Endodermal cell (in vitro differentiated cells): Measurements from ENCODE around the gene LILRB3. TPM values are rescaled to one million over a fixed set of nuclear protein-coding genes. Genes with fewer than 3 reads are reported as not detected.
A peak's percentile ranks its signal among the peaks of the same experiment; 100 is the strongest.

Source experiments
- DNase-seq: peaks from one replicate; pipeline ENCODE4 v3.0.0-alpha.2; 2017
- H3K27ac ChIP-seq: 2 replicates; pipeline ENCODE4 v1.5.1; 2013; ENCODE audit warnings: mild to moderate bottlenecking, low read depth, low read length, moderate library complexity
- H3K27me3 ChIP-seq: 2 replicates; pipeline ENCODE4 v1.6.1; 2013; ENCODE audit warnings: mild to moderate bottlenecking, low read length, moderate library complexity; ENCODE audit not compliant: insufficient read depth, control insufficient read depth, poor library complexity, severe bottlenecking
- H3K36me3 ChIP-seq: 2 replicates; pipeline ENCODE4 v1.7.0; 2013; ENCODE audit warnings: mild to moderate bottlenecking, low read length, moderate library complexity; ENCODE audit not compliant: control insufficient read depth, insufficient read depth
- H3K4me1 ChIP-seq: one replicate; pipeline ENCODE4 v1.7.0; 2013; ENCODE audit warnings: low read length; ENCODE audit not compliant: control insufficient read depth, insufficient read depth
- H3K4me3 ChIP-seq: 2 replicates; pipeline ENCODE4 v1.5.1; 2013; ENCODE audit warnings: mild to moderate bottlenecking, low read length, moderate library complexity
- H3K9ac ChIP-seq: 2 replicates; pipeline ENCODE4 v1.6.1; 2013; ENCODE audit warnings: mild to moderate bottlenecking, low read length, moderate library complexity; ENCODE audit not compliant: poor library complexity, severe bottlenecking; ENCODE audit errors: extremely low read depth
- H3K9me3 ChIP-seq: 2 replicates; pipeline ENCODE4 v1.6.1; 2013; ENCODE audit warnings: mild to moderate bottlenecking, low read length, moderate library complexity; ENCODE audit not compliant: control insufficient read depth
- H3K27ac Mint-ChIP-seq: 2 replicates; pipeline ENCODE4 v1.8.0; 2020; ENCODE audit warnings: mixed read lengths
- H3K27me3 Mint-ChIP-seq: 2 replicates; pipeline ENCODE4 v1.8.0; 2021; ENCODE audit warnings: mild to moderate bottlenecking, mixed read lengths; ENCODE audit not compliant: insufficient read depth
- H3K36me3 Mint-ChIP-seq: 2 replicates; pipeline ENCODE4 v1.8.0; 2020; ENCODE audit warnings: low read depth, mixed read lengths
- H3K4me1 Mint-ChIP-seq: 2 replicates; pipeline ENCODE4 v1.8.0; 2020; ENCODE audit warnings: mixed read lengths
- H3K4me3 Mint-ChIP-seq: 2 replicates; pipeline ENCODE4 v1.8.0; 2020; ENCODE audit warnings: mild to moderate bottlenecking, moderate library complexity, mixed read lengths
- H3K9me3 Mint-ChIP-seq: 2 replicates; pipeline ENCODE4 v1.8.0; 2020; ENCODE audit warnings: mild to moderate bottlenecking, mixed read lengths
- WGBS, 2 experiments: methylation state at CpG; one replicate each; pipeline versions ENCODE4 v1.1.5 to v1.1.7; 2013; ENCODE audit warnings: missing lambda C conversion rate in 2 of 2, mixed read lengths in 1 of 2; ENCODE audit not compliant: insufficient coverage in 1 of 2, insufficient read length in 1 of 2; 5-methylcytosine and 5-hydroxymethylcytosine counted together
- total RNA-seq, 2 donors: library from RNA; stranded (reverse); fragmentation: NEBNext Ultra II Directional in 1 of 2; extraction: Animal tissue kit (Norgen Biotek cat#: 25700) in 1 of 2; gene quantifications; 2 replicates in 1 of 2; 3 replicates in 1 of 2; pipeline ENCODE4 v1.2.1, GENCODE V29; 2021
- TF ChIP-seq, protein P1 (sequence below): fragments of 200-600 bp; sonication (generic); conservative IDR thresholded peaks from 2 replicates; pipeline ENCODE4 v1.5.0; 2021; ENCODE audit warnings: antibody characterized with exemption, mild to moderate bottlenecking

The LILRB3 gene
- total RNA-seq, 2 donors from 2014 or later, result not detected

DNA sequence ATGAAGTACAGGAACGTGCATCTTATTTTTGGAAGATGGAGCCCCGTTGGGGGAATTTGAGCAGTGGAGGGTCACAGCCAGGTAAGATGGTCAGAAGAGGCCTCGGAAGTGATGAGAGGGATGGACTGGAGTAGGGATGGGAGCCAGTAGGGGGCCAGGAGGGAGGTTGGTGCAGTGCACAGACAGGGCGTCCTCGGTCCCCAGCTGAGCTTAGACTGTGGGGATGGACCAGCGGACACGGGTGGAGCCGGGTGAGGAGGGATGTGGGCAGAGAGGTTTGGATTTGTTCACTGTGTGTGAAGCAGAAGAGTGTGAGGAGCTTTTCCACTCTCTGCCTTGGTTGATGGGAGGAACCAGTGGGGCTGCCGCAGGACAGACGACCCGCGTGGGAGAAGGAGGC, 11.6 kb downstream of the LILRB3 start:
- H3K9me3 ChIP-seq, result no peaks in the 10 kb centered on the region
- 95 to 100% methylated on average over 8 to 12 of the region's 12 CpGs for WGBS, 2 experiments
- H3K27me3 ChIP-seq, result no peaks in the 10 kb centered on the region
- H3K27ac Mint-ChIP-seq, result peak overlapping the region; percentile 31
- H3K4me3 Mint-ChIP-seq, result no peak overlapping the region
- TF ChIP-seq, protein P1, sequence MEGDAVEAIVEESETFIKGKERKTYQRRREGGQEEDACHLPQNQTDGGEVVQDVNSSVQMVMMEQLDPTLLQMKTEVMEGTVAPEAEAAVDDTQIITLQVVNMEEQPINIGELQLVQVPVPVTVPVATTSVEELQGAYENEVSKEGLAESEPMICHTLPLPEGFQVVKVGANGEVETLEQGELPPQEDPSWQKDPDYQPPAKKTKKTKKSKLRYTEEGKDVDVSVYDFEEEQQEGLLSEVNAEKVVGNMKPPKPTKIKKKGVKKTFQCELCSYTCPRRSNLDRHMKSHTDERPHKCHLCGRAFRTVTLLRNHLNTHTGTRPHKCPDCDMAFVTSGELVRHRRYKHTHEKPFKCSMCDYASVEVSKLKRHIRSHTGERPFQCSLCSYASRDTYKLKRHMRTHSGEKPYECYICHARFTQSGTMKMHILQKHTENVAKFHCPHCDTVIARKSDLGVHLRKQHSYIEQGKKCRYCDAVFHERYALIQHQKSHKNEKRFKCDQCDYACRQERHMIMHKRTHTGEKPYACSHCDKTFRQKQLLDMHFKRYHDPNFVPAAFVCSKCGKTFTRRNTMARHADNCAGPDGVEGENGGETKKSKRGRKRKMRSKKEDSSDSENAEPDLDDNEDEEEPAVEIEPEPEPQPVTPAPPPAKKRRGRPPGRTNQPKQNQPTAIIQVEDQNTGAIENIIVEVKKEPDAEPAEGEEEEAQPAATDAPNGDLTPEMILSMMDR, result peak; percentile 14
- peaks cover 15% of the 10 kb centered on the region for H3K36me3 ChIP-seq
- peaks cover 50% of the 10 kb centered on the region for H3K36me3 Mint-ChIP-seq
- H3K4me1 ChIP-seq, result no peaks in the 10 kb centered on the region
- peaks cover 11% of the 10 kb centered on the region for H3K9me3 Mint-ChIP-seq
- H3K27ac ChIP-seq, result no peak overlapping the region
- H3K27me3 Mint-ChIP-seq, result no peaks in the 10 kb centered on the region
- no peak overlapping the region for H3K9ac ChIP-seq
- DNase-seq, result no peak
- no peak overlapping the region for H3K4me3 ChIP-seq
- peaks cover 21% of the 10 kb centered on the region for H3K4me1 Mint-ChIP-seq

GRCh38 chr19:54209811-54210494, 12.9 kb downstream of the LILRB3 start:
- peaks cover 3% of the 10 kb centered on the region for H3K4me1 ChIP-seq
- H3K36me3 ChIP-seq, result peaks cover 28% of the 10 kb centered on the region
- Mint-ChIP-seq H3K27me3 (no peaks in the 10 kb centered on the region), H3K27ac (peak overlapping the region; percentile 4), H3K4me1 (peaks cover 25% of the 10 kb centered on the region), H3K9me3 (peaks cover under 1% of the 10 kb centered on the region), H3K4me3 (no peak overlapping the region), H3K36me3 (peaks cover 57% of the 10 kb centered on the region)
- H3K27ac ChIP-seq, result peak overlapping the region; percentile 52
- H3K27me3 ChIP-seq, result no peaks in the 10 kb centered on the region
- TF ChIP-seq, protein P1, result no peak
- WGBS, 2 experiments, result 89% methylated on average over 8 to 10 of the region's 10 CpGs
- no peak overlapping the region for H3K4me3 ChIP-seq
- no peak overlapping the region for H3K9ac ChIP-seq
- no peak for DNase-seq
- H3K9me3 ChIP-seq, result no peaks in the 10 kb centered on the region

- H3K36me3 Mint-ChIP-seq, result peaks cover 64% of the 10 kb centered on the region
- 65 to 78% methylated on average over 19 to 24 of the region's 24 CpGs for WGBS, 2 experiments
- H3K27ac Mint-ChIP-seq, result peak overlapping the region; percentile 91
Observed at GRCh38 chr19:54209058-54209810, 13.6 kb downstream of the LILRB3 start.

More at GRCh38 chr19:54209058-54209810, 13.6 kb downstream of the LILRB3 start:
- Mint-ChIP-seq H3K9me3 (no peaks in the 10 kb centered on the region), H3K27me3 (no peaks in the 10 kb centered on the region), H3K4me3 (no peak overlapping the region), H3K4me1 (peaks cover 27% of the 10 kb centered on the region)
- Histone ChIP-seq H3K27ac (peak overlapping the region; percentile 52), H3K4me3 (no peak overlapping the region), H3K36me3 (peaks cover 35% of the 10 kb centered on the region), H3K9me3 (no peaks in the 10 kb centered on the region), H3K4me1 (peaks cover 10% of the 10 kb centered on the region), H3K27me3 (no peaks in the 10 kb centered on the region), H3K9ac (no peak overlapping the region)
- TF ChIP-seq, protein P1, result no peak
- peak; percentile 86 for DNase-seq
